Adrenal gland (tissue), 12 donors: ENCODE data around the gene SMAD3. TPM values are rescaled to one million over a fixed set of nuclear protein-coding genes. Genes with fewer than 3 reads are reported as not detected.

Experiments used
- DNase-seq, 7 donors: peaks; one replicate each; pipeline ENCODE4 v3.0.0-alpha.2; 2019 to 2020
- H3K27ac ChIP-seq, 5 donors: fragments of 200-600 bp; sonication (generic) in 4 of 5; 1 replicate in 3 of 5; 2 replicates in 2 of 5; pipeline versions ENCODE4 v1.5.1 to v1.8.0; 2016 to 2020; ENCODE audit warnings: mild to moderate bottlenecking in 1 of 5
- H3K27me3 ChIP-seq: fragments of 200-600 bp; 2 replicates; pipeline ENCODE4 v1.8.0; 2021
- H3K36me3 ChIP-seq, 2 donors: fragments of 200-600 bp; replicated peaks in 1 of 2; 1 replicate in 1 of 2; 2 replicates in 1 of 2; pipeline versions ENCODE4 v1.5.1 to v1.8.0; 2018 to 2022
- H3K4me1 ChIP-seq, 2 donors: fragments of 200-600 bp; replicated peaks in 1 of 2; 1 replicate in 1 of 2; 2 replicates in 1 of 2; pipeline versions ENCODE4 v1.5.1 to v1.8.0; 2018 to 2021
- H3K4me3 ChIP-seq, 4 donors: fragments of 200-600 bp; sonication (generic) in 3 of 4; one replicate each; pipeline ENCODE4 v1.5.1; 2016 to 2018
- H3K9me3 ChIP-seq, 3 donors: fragments of 200-600 bp; sonication (generic) in 1 of 3; replicated peaks in 1 of 3; 1 replicate in 2 of 3; 2 replicates in 1 of 3; pipeline versions ENCODE4 v1.5.1 to v1.8.0; 2016 to 2021
- CTCF ChIP-seq, 6 experiments: fragments of 450-650 bp in 4 of 6; fragments of 200-600 bp in 2 of 6; sonication (generic) in 1 of 6; IDR thresholded peaks; 1 replicate in 5 of 6; 2 replicates in 1 of 6; pipeline versions ENCODE4 v1.5.1 to v1.8.0; 2016 to 2021; ENCODE audit warnings: antibody characterized with exemption in 6 of 6, mild to moderate bottlenecking in 2 of 6, moderate library complexity in 1 of 6
- POLR2A ChIP-seq, 2 donors: fragments of 450-650 bp; IDR thresholded peaks; one replicate each; pipeline ENCODE4 v1.6.1; 2017; ENCODE audit warnings: antibody characterized with exemption in 2 of 2, mild to moderate bottlenecking in 2 of 2, moderate library complexity in 1 of 2
- WGBS, 4 donors: extraction: QIAGEN DNeasy Blood & Tissue Kit in 2 of 4; methylation state at CpG; one replicate each; pipeline versions ENCODE4 v1.1.5 to v1.1.7; 2013 to 2017; 5-methylcytosine and 5-hydroxymethylcytosine counted together
- intact Hi-C, 2 donors: fragments of 100-400 bp; cut with DNase I; formaldehyde crosslinking; loops; one replicate each; pipeline versions ENCODE4 v1.14.1 to v1.15.0; 2022 to 2023
- polyA plus RNA-seq, 3 donors: library from polyadenylated mRNA; stranded (reverse); fragments of 200-250 nt in 2 of 3; fragments of 350-450 nt in 1 of 3; fragmentation: Illumina TruSeq in 1 of 3; extraction: RNeasy Lipid Tissue Mini Kit (QIAGEN cat#74804) in 1 of 3; gene quantifications; one replicate each; pipeline ENCODE4 v1.2.3, GENCODE V29; 2013 to 2014
- total RNA-seq, 9 donors: library from RNA; depleted of rRNA in 4 of 9; stranded (reverse); fragments of >200 nt in 4 of 9; fragments of 120-200 nt in 1 of 9; fragmentation: NEBNext Ultra II Directional in 1 of 9; extraction: Animal tissue kit (Norgen Biotek cat#: 25700) in 1 of 9; gene quantifications; one replicate each; pipeline versions ENCODE4 v1.1.0 to v1.2.4, GENCODE V29; 2013 to 2023
- donor health status: healthy with polysubstance abuse.
- donor health status: Bipolar disorder and iron deficiency.
- donor health status: DM: yes; HTN: yes; CAD: no.
- donor health status: DM: no; HTN: no; CAD: no.
- donor health status: DM: no; HTN: no; CAD: no.
- donor health status: DM: yes; HTN: yes; CAD: no.

The SMAD3 gene
- total and polyA plus RNA-seq, 12 donors = 6.4 to 92.0 (median 8.0) TPM

GRCh38 chr15:67096546-67097294 is 31.3 kb downstream of the SMAD3 start:
- no peaks in the 10 kb centered on the region for H3K27me3 ChIP-seq
- H3K4me3 ChIP-seq = no peak overlapping the region
- H3K27ac ChIP-seq = no peak overlapping the region
- H3K9me3 ChIP-seq = no peaks in the 10 kb centered on the region
- TF ChIP-seq CTCF (IDR thresholded peaks at IDR 0.05) (no peak), POLR2A (IDR thresholded peaks at IDR 0.05) (no peak)
- DNase-seq = no peak
- 94 to 100% (median 96%) methylated on average over 2 of the region's 2 CpGs for WGBS, 4 donors
- peaks cover 0 to 12% of the 10 kb centered on the region in 2 donors for H3K4me1 ChIP-seq
- H3K36me3 ChIP-seq = no peaks in the 10 kb centered on the region
- intact Hi-C loops = no loop called here

- no peaks in the 10 kb centered on the region for H3K9me3 ChIP-seq
- WGBS, 4 donors = 97 to 100% (median 98%) methylated on average over 4 of the region's 4 CpGs
- no peaks in the 10 kb centered on the region for H3K27me3 ChIP-seq
- H3K4me3 ChIP-seq = no peak overlapping the region
- H3K27ac ChIP-seq = peak overlapping the region in 1 of 5 donors; percentile 48
- H3K36me3 ChIP-seq = no peaks in the 10 kb centered on the region
- TF ChIP-seq CTCF (IDR thresholded peaks at IDR 0.05) (no peak), POLR2A (IDR thresholded peaks at IDR 0.05) (no peak)
- DNase-seq = no peak
- H3K4me1 ChIP-seq = peaks cover 0 to 6% of the 10 kb centered on the region in 2 donors
- intact Hi-C loops = no loop called here
Measured at GRCh38 chr15:67097424-67097823, 32.0 kb downstream of the SMAD3 start.

GRCh38 chr15:67097930-67098740 is 32.7 kb downstream of the SMAD3 start:
- H3K27ac ChIP-seq = peak overlapping the region in 1 of 5 donors; percentile 48
- no peak overlapping the region for H3K4me3 ChIP-seq
- no peak for DNase-seq
- no peak for TF ChIP-seq POLR2A (IDR thresholded peaks at IDR 0.05)
- H3K27me3 ChIP-seq = no peaks in the 10 kb centered on the region
- H3K36me3 ChIP-seq = no peaks in the 10 kb centered on the region
- intact Hi-C loops = no loop called here
- 68 to 71% (median 69%) methylated on average over 13 to 14 of the region's 14 CpGs for WGBS, 4 donors
- H3K4me1 ChIP-seq = peaks cover 0 to 6% of the 10 kb centered on the region in 2 donors
- H3K9me3 ChIP-seq = no peaks in the 10 kb centered on the region

GRCh38 chr15:67098768-67099282 is 33.4 kb downstream of the SMAD3 start:
- WGBS, 4 donors = 79 to 92% (median 85%) methylated on average over 8 of the region's 8 CpGs
- no peak for TF ChIP-seq CTCF (IDR thresholded peaks at IDR 0.05)
- no peak for TF ChIP-seq POLR2A (IDR thresholded peaks at IDR 0.05)
- H3K4me1 ChIP-seq = peaks cover 0 to 11% of the 10 kb centered on the region in 2 donors
- H3K9me3 ChIP-seq = no peaks in the 10 kb centered on the region
- H3K36me3 ChIP-seq = no peaks in the 10 kb centered on the region
- H3K27ac ChIP-seq = peak overlapping the region in 1 of 5 donors; percentile 48
- no peak overlapping the region for H3K4me3 ChIP-seq
- DNase-seq = no peak
- intact Hi-C loops = no loop called here
- H3K27me3 ChIP-seq = no peaks in the 10 kb centered on the region
